Measurements from ENCODE around the gene MORF4L2.

Gene MORF4L2

GRCh38 chrX:103686199-103687072 is at the start of gene MORF4L2:
MORF4L2 (minus strand) TSS chrX:103686699; CDS start chrX:103677027, 9,672 bp downstream.
- peak within 1 kb of the TSS; percentile 58 to 96 (median 89) for H3K27ac ChIP-seq
- peak within 1 kb of the TSS; percentile 45 to 60 (median 48) for H3K4me3 ChIP-seq

DNA sequence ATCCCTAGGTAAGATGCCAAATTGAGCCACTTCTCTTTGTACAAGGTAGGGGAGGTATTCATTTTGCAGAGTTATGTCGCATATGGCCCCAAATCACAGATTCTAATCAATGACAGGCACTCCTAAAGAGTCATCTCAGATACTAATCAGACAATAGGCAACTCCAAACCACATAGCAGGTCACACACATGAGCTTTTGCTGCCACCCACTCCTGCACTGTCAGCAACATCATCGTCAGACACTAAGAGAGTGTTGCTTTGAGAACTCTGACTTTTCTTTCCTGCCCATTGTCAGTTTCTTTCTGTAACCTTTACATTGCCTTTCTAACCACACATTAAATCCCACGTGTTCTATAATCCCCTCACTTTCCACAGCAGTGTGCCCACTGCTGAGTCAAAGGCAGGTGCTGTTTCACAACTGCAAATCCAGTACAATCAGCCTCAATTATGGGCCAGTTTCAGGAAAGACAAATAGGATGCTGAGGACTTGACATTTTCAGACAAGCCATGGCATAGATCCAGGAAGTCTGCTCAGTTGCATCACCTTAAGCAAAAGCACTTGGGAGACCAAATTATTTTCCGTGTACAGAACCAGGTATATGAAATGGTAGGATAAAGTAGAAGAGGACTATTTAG is 47.7 kb upstream of the MORF4L2 start:
- Histone ChIP-seq H3K27ac (no peak overlapping the region), H3K4me3 (no peak overlapping the region)

DNA sequence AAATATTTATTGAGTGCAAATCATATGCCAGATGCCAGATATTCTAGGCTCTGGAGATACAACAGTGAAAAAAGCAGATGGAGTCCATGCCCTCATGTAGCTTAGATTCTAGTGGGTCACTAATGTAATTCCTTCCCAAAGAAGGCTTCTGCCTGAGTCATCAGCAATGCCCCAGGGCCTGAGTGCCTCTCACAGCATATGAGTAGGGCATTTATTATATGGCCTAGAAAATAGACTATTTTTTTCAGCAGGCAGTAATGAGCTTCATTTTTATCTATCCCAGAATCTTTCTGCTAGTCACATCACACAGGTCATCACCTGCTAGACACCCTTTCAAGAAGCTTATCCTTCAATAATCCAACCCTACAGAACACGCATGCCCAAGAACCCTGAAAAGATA is 46.5 kb upstream of the MORF4L2 start:
- Histone ChIP-seq H3K4me3 (no peak overlapping the region), H3K27ac (no peak overlapping the region)

DNA sequence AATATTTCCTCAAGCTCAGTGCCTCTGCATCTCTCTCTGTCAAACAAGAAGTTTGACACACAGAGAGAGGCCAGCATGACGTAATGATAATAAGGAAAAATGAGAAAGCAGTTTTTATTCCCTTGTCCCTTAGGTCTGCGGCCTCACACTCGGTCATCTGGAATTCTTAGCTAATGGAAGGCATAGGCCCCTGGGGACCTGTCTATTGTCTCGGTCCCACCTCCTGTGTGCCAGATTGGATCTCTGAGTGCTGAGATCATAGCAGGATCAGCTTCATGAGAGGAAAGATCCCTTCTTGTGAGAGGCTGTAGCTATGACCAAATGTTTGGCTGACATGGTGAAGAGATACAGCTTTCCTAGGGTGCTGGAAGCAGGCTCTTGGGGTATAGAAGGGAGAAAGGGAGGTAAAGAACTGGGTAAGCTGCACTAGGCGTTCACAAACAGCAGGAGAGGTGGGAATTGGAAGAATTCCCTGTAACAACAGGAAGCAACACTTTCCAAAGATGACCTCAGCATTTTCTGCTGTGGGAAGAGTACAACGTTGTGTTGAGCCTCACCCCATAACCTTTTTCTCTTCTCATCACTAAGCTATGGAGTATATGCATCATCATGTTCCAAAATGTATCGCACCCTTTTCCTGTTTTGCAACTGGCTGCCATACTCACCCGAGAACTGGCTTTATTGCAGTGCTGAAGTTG is 44.4 kb upstream of the MORF4L2 start:
- peak overlapping the region in 6 of 21 experiments; percentile 24 to 73 (median 48) for H3K27ac ChIP-seq
- H3K4me3 ChIP-seq: no peak overlapping the region

DNA sequence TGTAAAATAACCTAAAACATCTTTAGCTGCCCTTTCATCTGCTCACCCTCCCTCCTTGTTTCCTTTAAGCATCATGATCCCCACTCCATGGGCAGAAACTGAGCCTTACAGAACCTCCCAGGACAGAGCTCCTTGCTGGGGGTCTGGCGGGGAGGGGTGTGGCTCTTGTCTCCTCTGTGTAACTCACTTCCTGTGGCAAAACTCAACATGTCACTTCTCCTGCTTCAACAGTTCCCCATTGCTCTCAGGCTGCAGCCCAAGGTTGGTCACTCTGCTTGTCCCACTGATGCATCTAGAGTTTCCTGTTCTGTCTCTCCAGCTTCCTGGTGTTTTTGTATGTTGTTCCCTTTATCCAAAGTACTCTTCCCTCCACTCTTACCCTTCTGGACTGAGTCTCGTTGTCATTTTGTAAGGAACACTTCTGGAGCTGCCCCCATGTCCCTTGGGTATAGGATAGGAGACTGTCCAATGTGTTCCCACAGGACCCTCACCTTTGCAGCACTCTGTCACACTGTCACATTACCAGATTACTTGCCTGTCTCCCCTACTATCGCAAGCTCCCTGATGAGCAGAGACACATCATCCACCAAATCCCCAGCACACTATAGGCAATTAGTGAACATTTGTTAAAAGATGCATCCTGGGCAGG is 43.8 kb upstream of the MORF4L2 start:
- H3K27ac ChIP-seq: peak overlapping the region in 3 of 21 experiments; percentile 30 to 73 (median 55)
- no peak overlapping the region for H3K4me3 ChIP-seq

- H3K4me3 ChIP-seq: no peak overlapping the region
- H3K27ac ChIP-seq: no peak overlapping the region
Measured at GRCh38 chrX:103729015-103729414, 42.5 kb upstream of the MORF4L2 start.

DNA sequence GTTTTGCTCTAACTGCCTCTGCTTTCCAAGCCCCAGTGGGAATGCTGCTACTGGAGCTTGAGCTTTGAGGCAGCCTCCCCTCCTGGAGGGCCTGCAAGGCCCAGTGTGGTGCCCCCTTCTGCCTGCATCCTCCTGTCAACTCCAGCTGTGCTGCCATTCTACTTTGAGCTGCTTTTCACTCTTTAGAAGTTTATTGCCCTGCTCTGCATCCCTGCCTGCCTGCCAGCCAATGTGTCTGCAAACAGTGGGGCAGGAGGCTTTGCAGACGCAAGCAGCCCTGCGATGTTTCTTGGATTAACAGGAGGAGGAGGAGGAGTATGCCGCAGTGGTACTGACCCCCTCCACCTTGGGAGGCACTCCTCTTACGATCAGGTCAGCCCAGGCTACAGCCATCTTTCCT is 40.6 kb upstream of the MORF4L2 start:
- H3K27ac ChIP-seq: no peak overlapping the region
- H3K4me3 ChIP-seq: no peak overlapping the region

GRCh38 chrX:103726477-103726876 is 40.0 kb upstream of the MORF4L2 start:
- H3K4me3 ChIP-seq: no peak overlapping the region
- no peak overlapping the region for H3K27ac ChIP-seq

DNA sequence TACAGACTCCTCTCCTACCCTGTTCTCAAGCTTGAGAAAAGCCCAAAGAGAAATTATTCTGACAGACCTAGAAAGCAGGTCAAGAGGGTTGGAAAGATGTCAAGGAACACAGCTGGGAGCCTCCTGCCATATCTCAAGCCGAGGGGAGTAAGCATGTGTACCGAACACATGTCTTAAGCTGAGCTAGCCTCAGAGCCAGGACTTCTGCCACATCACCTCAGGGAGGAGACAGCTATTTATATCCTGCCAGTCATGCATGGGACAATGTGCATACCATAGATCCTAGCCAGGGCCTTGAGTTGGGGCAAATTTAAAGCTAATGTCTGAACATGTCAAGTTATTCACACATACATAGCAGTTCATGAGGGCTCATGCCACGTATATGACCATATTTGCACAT is 36.0 kb upstream of the MORF4L2 start:
- no peak overlapping the region for H3K4me3 ChIP-seq
- H3K27ac ChIP-seq: no peak overlapping the region

DNA sequence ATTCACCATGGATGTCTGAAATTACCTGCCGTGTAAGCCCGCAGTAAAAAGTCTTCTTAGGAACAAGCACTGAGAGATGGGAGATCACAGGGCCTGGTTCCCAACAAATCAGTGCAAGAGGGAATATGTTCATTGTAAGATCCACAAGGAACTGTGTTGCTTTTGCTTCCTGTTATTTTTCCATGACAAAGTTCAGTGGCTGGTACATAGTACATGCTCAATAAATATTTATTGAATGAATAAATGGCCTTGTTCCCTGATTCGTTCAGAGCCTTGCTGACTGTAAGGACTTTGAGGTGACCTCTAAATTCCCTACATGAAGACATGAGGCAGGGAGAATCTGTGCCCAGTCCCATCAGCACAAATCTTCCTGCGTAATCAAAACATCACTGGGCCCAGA is 31.6 kb upstream of the MORF4L2 start:
- no peak overlapping the region for H3K4me3 ChIP-seq
- no peak overlapping the region for H3K27ac ChIP-seq

DNA sequence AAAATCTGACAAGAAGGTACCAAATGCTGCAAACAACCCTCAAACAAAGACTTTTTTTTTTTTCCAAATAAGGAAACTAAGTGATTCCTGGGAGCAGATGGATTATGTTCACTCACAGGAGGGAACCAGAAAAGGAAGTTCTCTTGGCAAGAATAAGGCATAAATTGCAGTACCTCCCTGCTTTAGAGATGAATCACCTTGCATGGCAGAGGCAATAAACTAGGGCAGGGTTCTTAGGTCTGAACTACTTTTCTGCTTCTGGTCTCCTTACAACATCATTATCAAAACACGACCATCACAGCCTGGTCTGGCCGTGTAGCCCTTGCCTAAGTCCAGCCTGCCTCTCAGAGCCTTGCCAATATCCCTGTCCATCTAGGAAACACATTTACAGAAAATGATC is 30.5 kb upstream of the MORF4L2 start:
- H3K4me3 ChIP-seq: no peak overlapping the region
- H3K27ac ChIP-seq: no peak overlapping the region

- Histone ChIP-seq H3K4me3 (no peak within 1 kb of the TSS), H3K27ac (no peak within 1 kb of the TSS)
Measured at GRCh38 chrX:103710609-103711008, 24.1 kb upstream of the MORF4L2 start, which contains the start of gene TMEM31. TMEM31 (plus strand) TSS chrX:103710909; CDS start chrX:103712259, 1,350 bp downstream.

GRCh38 chrX:103704863-103705262 is 18.4 kb upstream of the MORF4L2 start:
- H3K27ac ChIP-seq: no peak overlapping the region

DNA sequence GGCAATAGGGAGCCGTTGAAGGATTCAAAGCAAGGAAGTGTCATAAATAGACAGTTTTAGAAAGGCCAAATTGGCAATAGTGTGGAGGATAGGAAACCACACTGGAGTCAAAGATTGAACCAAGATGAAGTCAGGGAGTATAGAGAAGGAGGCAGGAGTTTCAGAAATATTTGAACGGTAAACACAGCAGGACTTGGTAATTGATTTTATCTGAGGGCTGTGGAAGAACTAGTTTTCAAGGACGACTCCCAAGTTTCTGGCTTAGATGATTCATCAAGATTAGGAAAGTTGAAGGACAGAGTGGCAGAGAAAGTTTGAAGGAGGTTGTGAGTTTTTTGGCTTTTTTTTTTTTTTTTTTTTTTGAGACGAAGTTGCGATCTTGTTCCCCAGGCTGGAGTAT is 12.7 kb upstream of the MORF4L2 start:
- H3K27ac ChIP-seq: no peak overlapping the region

More at GRCh38 chrX:103704863-103705262, 18.4 kb upstream of the MORF4L2 start:
- H3K4me3 ChIP-seq: no peak overlapping the region

DNA sequence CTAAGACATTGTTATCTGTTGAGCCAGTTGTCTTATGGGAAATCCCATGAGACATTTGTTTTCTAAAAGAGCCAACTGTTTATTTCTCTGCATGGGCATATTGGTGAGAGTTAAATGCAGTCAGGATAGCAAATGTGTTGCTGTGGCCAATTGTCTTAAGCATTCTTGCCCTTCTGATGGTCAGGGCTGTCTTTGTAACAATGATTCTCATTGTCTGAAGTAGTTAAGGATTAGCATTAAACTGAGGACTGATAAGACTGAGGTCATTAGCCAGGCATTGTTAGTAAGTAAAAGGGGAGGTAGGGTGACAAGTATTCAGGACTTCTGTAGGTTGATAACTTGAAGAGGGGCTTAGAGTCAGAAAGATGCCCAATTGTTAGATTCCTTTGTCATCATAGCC is 11.2 kb upstream of the MORF4L2 start:
- H3K27ac ChIP-seq: no peak overlapping the region
- H3K4me3 ChIP-seq: no peak overlapping the region

More for the DNA sequence above, 12.7 kb upstream of the MORF4L2 start:
- no peak overlapping the region for H3K4me3 ChIP-seq

- H3K4me3 ChIP-seq: no peak overlapping the region
- H3K27ac ChIP-seq: no peak overlapping the region
Measured at GRCh38 chrX:103691059-103691458, 4.6 kb upstream of the MORF4L2 start.

DNA sequence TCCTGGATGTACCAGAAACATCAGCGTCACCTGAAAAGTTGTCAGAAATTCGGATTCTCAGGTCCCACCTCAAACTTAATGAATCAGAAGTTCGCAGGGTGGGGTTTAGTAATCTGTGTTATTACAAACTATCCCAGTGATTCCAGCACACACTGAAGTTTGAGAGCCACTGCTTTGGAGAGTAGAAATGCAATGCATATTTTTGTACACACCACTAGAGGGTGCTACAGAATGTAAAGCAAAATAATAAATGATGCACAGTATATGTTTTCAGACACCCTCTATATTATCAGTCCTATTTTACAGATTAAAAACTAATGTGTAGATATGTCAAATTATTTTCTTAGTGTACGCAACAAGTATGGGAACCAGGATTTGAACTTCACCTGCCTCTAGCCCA is 2.4 kb upstream of the MORF4L2 start:
- no peak overlapping the region for H3K4me3 ChIP-seq
- no peak overlapping the region for H3K27ac ChIP-seq

GRCh38 chrX:103687696-103688201 is 1.2 kb upstream of the MORF4L2 start:
- Histone ChIP-seq H3K27ac (peak overlapping the region; percentile 58 to 96 (median 89)), H3K4me3 (peak overlapping the region; percentile 45 to 60 (median 48))

GRCh38 chrX:103687073-103687695 is 685 bp upstream of the MORF4L2 start:
- Histone ChIP-seq H3K4me3 (peak overlapping the region; percentile 45 to 60 (median 48)), H3K27ac (peak overlapping the region; percentile 58 to 96 (median 89))

All from skin epidermis (tissue), 12 donors.